Lung (tissue), 12 donors: Measurements from ENCODE around the gene P2RY4. TPM values are rescaled to one million over a fixed set of nuclear protein-coding genes. Genes with fewer than 3 reads are reported as not detected.
"Not testable (repeated sequence)": the region's sequence is repeated elsewhere in the genome, so short reads cannot be mapped to it uniquely, and the experiment has no call there.

ENCODE experiments used
- ATAC-seq: fragments of 200-7000 bp; cut with Tn5 transposase; one replicate; pipeline ENCODE4 v1.9.1; 2020; ENCODE audit warnings: moderate number of reproducible peaks; ENCODE audit not compliant: insufficient read depth, low FRiP score
- DNase-seq, 3 donors: peaks; one replicate each; pipeline ENCODE4 v3.0.0-alpha.2; 2013 to 2017
- H3K27ac ChIP-seq, 2 donors: one replicate each; pipeline ENCODE4 v1.5.1; 2013; ENCODE audit warnings: mild to moderate bottlenecking in 2 of 2, moderate library complexity in 2 of 2, control low read depth in 1 of 2, inconsistent platforms in 1 of 2, low read depth in 1 of 2, low read length in 1 of 2
- H3K27me3 ChIP-seq, 3 donors: one replicate each; pipeline ENCODE4 v1.5.1; 2013; ENCODE audit warnings: low read length in 2 of 3; ENCODE audit not compliant: control insufficient read depth in 3 of 3, insufficient read depth in 3 of 3
- H3K36me3 ChIP-seq, 4 donors: one replicate each; pipeline ENCODE4 v1.5.1; 2013; ENCODE audit warnings: low read length in 4 of 4, mild to moderate bottlenecking in 1 of 4, moderate library complexity in 1 of 4; ENCODE audit not compliant: control insufficient read depth in 4 of 4, insufficient read depth in 4 of 4
- H3K4me1 ChIP-seq, 5 donors: one replicate each; pipeline ENCODE4 v1.5.1; 2013; ENCODE audit warnings: low read length in 5 of 5, mild to moderate bottlenecking in 2 of 5, moderate library complexity in 1 of 5; ENCODE audit not compliant: control insufficient read depth in 5 of 5, insufficient read depth in 5 of 5
- H3K4me3 ChIP-seq: one replicate; pipeline ENCODE4 v1.5.1; 2013; ENCODE audit warnings: mild to moderate bottlenecking, control low read depth, moderate library complexity
- H3K9ac ChIP-seq, 2 donors: one replicate each; pipeline ENCODE4 v1.5.1; 2013; ENCODE audit warnings: low read length in 2 of 2, control low read depth in 1 of 2; ENCODE audit not compliant: insufficient read depth in 1 of 2
- H3K9me3 ChIP-seq, 4 donors: one replicate each; pipeline ENCODE4 v1.5.1; 2013; ENCODE audit warnings: low read length in 3 of 4, mild to moderate bottlenecking in 1 of 4, moderate library complexity in 1 of 4; ENCODE audit not compliant: control insufficient read depth in 4 of 4, insufficient read depth in 3 of 4
- CTCF ChIP-seq: IDR thresholded peaks from 2 replicates; pipeline ENCODE4 v1.5.1; 2012; ENCODE audit warnings: mild to moderate bottlenecking; ENCODE audit errors: control extremely low read depth, extremely low read depth
- WGBS, 2 donors: extraction: QIAGEN DNeasy Blood & Tissue Kit; methylation state at CpG; one replicate each; pipeline ENCODE4 v1.1.7; 2013; 5-methylcytosine and 5-hydroxymethylcytosine counted together
- polyA plus RNA-seq, 2 donors: library from polyadenylated mRNA; stranded (reverse); fragments of 200-250 nt; gene quantifications; one replicate each; pipeline ENCODE4 v1.2.1, GENCODE V29; 2013
- total RNA-seq, 2 donors: library from RNA; depleted of rRNA in 1 of 2; stranded (reverse); fragments of >200 nt in 1 of 2; gene quantifications; one replicate each; pipeline ENCODE4 v1.2.1, GENCODE V29; 2014 to 2021
- donor health status: control.
- donor health status: control.
- donor health status: Bipolar disorder and iron deficiency.
- donor health status: healthy.
- donor health status: DM: yes; HTN: yes; CAD: no.

The P2RY4 gene
- total and polyA plus RNA-seq, 4 donors, result 0.06 to 1.3 (median 0.22) TPM

- no peaks in the 10 kb centered on the region for H3K27me3 ChIP-seq
- H3K9me3 ChIP-seq, result no peaks in the 10 kb centered on the region
- H3K36me3 ChIP-seq, result no peaks in the 10 kb centered on the region
- no peak for TF ChIP-seq CTCF
- H3K4me1 ChIP-seq, result no peaks in the 10 kb centered on the region
- DNase-seq (no peak), ATAC-seq (no peak)
- H3K9ac ChIP-seq, result no peak overlapping the region
- WGBS, 2 donors, result 52 to 68% methylated on average over 2 of the region's 2 CpGs
- H3K4me3 ChIP-seq, result no peak overlapping the region
- no peak overlapping the region for H3K27ac ChIP-seq
Observed at GRCh38 chrX:70252491-70252890, 7.5 kb downstream of the P2RY4 start.

- DNase-seq (no peak), ATAC-seq (no peak)
- Histone ChIP-seq H3K4me3 (no peak overlapping the region), H3K36me3 (no peaks in the 10 kb centered on the region), H3K27ac (no peak overlapping the region), H3K9me3 (no peaks in the 10 kb centered on the region), H3K4me1 (no peaks in the 10 kb centered on the region), H3K9ac (no peak overlapping the region), H3K27me3 (no peaks in the 10 kb centered on the region)
- 94 to 100% methylated on average over 2 of the region's 2 CpGs for WGBS, 2 donors
- TF ChIP-seq CTCF, result no peak
Observed at GRCh38 chrX:70247252-70247651, 12.8 kb downstream of the P2RY4 start.

GRCh38 chrX:70244881-70245280 is 15.1 kb downstream of the P2RY4 start:
- Histone ChIP-seq H3K27me3 (no peaks in the 10 kb centered on the region), H3K9me3 (no peaks in the 10 kb centered on the region), H3K4me3 (no peak overlapping the region), H3K36me3 (no peaks in the 10 kb centered on the region), H3K27ac (no peak overlapping the region), H3K4me1 (no peaks in the 10 kb centered on the region), H3K9ac (no peak overlapping the region)
- no peak for DNase-seq
- no peak for TF ChIP-seq CTCF
- WGBS, 2 donors, result 77 to 96% methylated on average over 6 of the region's 6 CpGs
- no peak for ATAC-seq

GRCh38 chrX:70243601-70244000 is 16.4 kb downstream of the P2RY4 start:
- H3K4me1 ChIP-seq, H3K36me3 ChIP-seq, H3K9ac ChIP-seq, H3K27ac ChIP-seq, ATAC-seq, DNase-seq, H3K27me3 ChIP-seq, H3K9me3 ChIP-seq, H3K4me3 ChIP-seq: not testable (repeated sequence)
- 74 to 92% methylated on average over 5 of the region's 5 CpGs for whole genome bisulfite sequencing, 2 donors
